ENCODE results near the gene EFCAB6. TPM values are rescaled to one million over a fixed set of nuclear protein-coding genes. Genes with fewer than 3 reads are reported as not detected.

EFCAB6 gene
- total and polyA plus RNA-seq, 2 donors (not counting 1 experiment from before 2014, with no cell fraction given): 0.07 to 0.10 TPM

- TF ChIP-seq CTCF (IDR thresholded peaks at IDR 0.05): no peak
- TF ChIP-seq EZH2 (IDR thresholded peaks at IDR 0.05; ENCODE audit: borderline replicate concordance, insufficient read depth, low read depth, low read length, poor library complexity, severe bottlenecking): no peak
- POLR2A ChIA-PET: no interaction called here
- no peak overlapping the region for H3K27ac ChIP-seq (ENCODE audit: low read length in 2 of 2)
- H2AFZ ChIP-seq (ENCODE audit: insufficient read depth, low read depth, low read length, poor library complexity, severe bottlenecking): no peak overlapping the region
- peaks cover 28% of the 10 kb centered on the region for H3K27me3 Mint-ChIP-seq
- ATAC-seq (ENCODE audit: low read depth): no peak
- intact Hi-C loops (cut with micrococcal nuclease): no loop called here
- peaks cover 0 to 6% (median 4%) of the 10 kb centered on the region in 3 donors for H3K9me3 ChIP-seq (ENCODE audit: control extremely low read depth in 1 of 3, control insufficient read depth in 2 of 3, insufficient read depth in 1 of 3, low read length in 2 of 3)
- 96% methylated on average over 4 of the region's 4 CpGs for WGBS (ENCODE audit: insufficient coverage)
- H3K27ac Mint-ChIP-seq: no peak overlapping the region
- peaks cover 7% of the 10 kb centered on the region for H3K9me3 Mint-ChIP-seq (ENCODE audit: insufficient read depth)
- no peak overlapping the region for H3K4me2 ChIP-seq (replicated peaks; ENCODE audit: low read depth, low read length, poor library complexity, severe bottlenecking)
- H3K4me1 Mint-ChIP-seq: no peaks in the 10 kb centered on the region
- H3K4me3 Mint-ChIP-seq: no peak overlapping the region
- no peak for DNase-seq
- no peak overlapping the region for H3K9ac ChIP-seq (ENCODE audit: low read length)
- no peaks in the 10 kb centered on the region for H4K20me1 ChIP-seq (ENCODE audit: control insufficient read depth, insufficient read depth, low read length, poor library complexity, severe bottlenecking)
- H3K4me1 ChIP-seq (ENCODE audit: control insufficient read depth in 2 of 2, insufficient read depth in 2 of 2, low read length in 2 of 2): no peaks in the 10 kb centered on the region
- no peaks in the 10 kb centered on the region for H3K79me2 ChIP-seq (ENCODE audit: control insufficient read depth, insufficient read depth, low read length)
- CTCF ChIA-PET: no interaction called here
- H3K36me3 ChIP-seq (replicated peaks in 1 of 2; ENCODE audit: control extremely low read depth in 1 of 2, control insufficient read depth in 1 of 2, extremely low read depth in 1 of 2, insufficient read depth in 2 of 2, low read length in 1 of 2): no peaks in the 10 kb centered on the region
- no peak overlapping the region for H3K4me3 ChIP-seq (ENCODE audit: control extremely low read depth in 1 of 5, extremely low read depth in 1 of 5, insufficient read depth in 1 of 5, low read depth in 2 of 5, low read length in 4 of 5)
- H3K27me3 ChIP-seq (replicated peaks in 1 of 4; ENCODE audit: control extremely low read depth in 1 of 4, control insufficient read depth in 3 of 4, insufficient read depth in 4 of 4, low read length in 3 of 4): no peaks in the 10 kb centered on the region
Measured at GRCh38 chr22:43654271-43654670, 157.8 kb downstream of the EFCAB6 start.

GRCh38 chr22:43652845-43653244, 159.3 kb downstream of the EFCAB6 start:
- no peak for TF ChIP-seq CTCF (IDR thresholded peaks at IDR 0.05)
- Histone ChIP-seq H3K27ac (ENCODE audit: low read length in 2 of 2) (no peak overlapping the region), H3K4me3 (ENCODE audit: control extremely low read depth in 1 of 5, extremely low read depth in 1 of 5, insufficient read depth in 1 of 5, low read depth in 2 of 5, low read length in 4 of 5) (no peak overlapping the region), H3K4me1 (ENCODE audit: control insufficient read depth in 2 of 2, insufficient read depth in 2 of 2, low read length in 2 of 2) (no peaks in the 10 kb centered on the region), H3K4me2 (replicated peaks; ENCODE audit: low read depth, low read length, poor library complexity, severe bottlenecking) (no peak overlapping the region), H3K27me3 (replicated peaks in 1 of 4; ENCODE audit: control extremely low read depth in 1 of 4, control insufficient read depth in 3 of 4, insufficient read depth in 4 of 4, low read length in 3 of 4) (no peaks in the 10 kb centered on the region), H3K36me3 (replicated peaks in 1 of 2; ENCODE audit: control extremely low read depth in 1 of 2, control insufficient read depth in 1 of 2, extremely low read depth in 1 of 2, insufficient read depth in 2 of 2, low read length in 1 of 2) (no peaks in the 10 kb centered on the region), H4K20me1 (ENCODE audit: control insufficient read depth, insufficient read depth, low read length, poor library complexity, severe bottlenecking) (no peaks in the 10 kb centered on the region), H3K9ac (ENCODE audit: low read length) (no peak overlapping the region), H3K9me3 (ENCODE audit: control extremely low read depth in 1 of 3, control insufficient read depth in 2 of 3, insufficient read depth in 1 of 3, low read length in 2 of 3) (peaks cover 0 to 6% (median 4%) of the 10 kb centered on the region in 3 donors), H2AFZ (ENCODE audit: insufficient read depth, low read depth, low read length, poor library complexity, severe bottlenecking) (no peak overlapping the region), H3K79me2 (ENCODE audit: control insufficient read depth, insufficient read depth, low read length) (no peaks in the 10 kb centered on the region)
- DNase-seq (no peak), ATAC-seq (ENCODE audit: low read depth) (no peak)
- ChIA-PET POLR2A (no interaction called here), CTCF (no interaction called here)
- intact Hi-C loops (cut with micrococcal nuclease): no loop called here
- 100% methylated on average over 1 of the region's 4 CpGs for WGBS (ENCODE audit: insufficient coverage)
- no peak overlapping the region for H3K4me3 Mint-ChIP-seq
- H3K4me1 Mint-ChIP-seq: no peaks in the 10 kb centered on the region
- H3K9me3 Mint-ChIP-seq (ENCODE audit: insufficient read depth): peaks cover 7% of the 10 kb centered on the region
- no peak overlapping the region for H3K27ac Mint-ChIP-seq
- peaks cover 32% of the 10 kb centered on the region for H3K27me3 Mint-ChIP-seq
